C4-2B (cell line): Measurements from ENCODE around the gene TMEM14A.

Experiments
- ZFX ChIP-seq: fragments of 450-650 bp; IDR thresholded peaks from 2 replicates; pipeline ENCODE4 v1.6.1; 2017
- TF ChIP-seq, protein P1 (sequence below): fragments of 450-650 bp; conservative IDR thresholded peaks from 2 replicates; pipeline ENCODE4 v1.5.1; 2017; ENCODE audit warnings: mild to moderate bottlenecking

DNA sequence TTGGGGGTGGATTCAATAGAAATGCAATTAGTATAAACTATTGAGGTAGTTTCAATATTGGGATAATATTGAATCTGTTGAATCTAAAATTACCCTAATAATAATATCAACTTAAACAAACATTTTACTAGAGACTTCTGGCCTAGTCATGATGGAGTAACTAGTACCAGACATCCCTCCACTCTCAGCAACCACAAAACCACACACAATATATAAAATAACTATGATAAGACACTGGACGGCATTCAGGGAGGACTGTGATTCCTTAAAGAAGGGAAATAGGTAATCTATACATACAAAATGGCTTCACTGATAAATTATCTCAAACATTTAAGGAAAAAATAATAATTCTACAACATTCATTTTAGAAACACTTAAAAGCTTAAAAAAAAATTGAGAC, 38.9 kb upstream of the TMEM14A start:
- TF ChIP-seq, protein P1, sequence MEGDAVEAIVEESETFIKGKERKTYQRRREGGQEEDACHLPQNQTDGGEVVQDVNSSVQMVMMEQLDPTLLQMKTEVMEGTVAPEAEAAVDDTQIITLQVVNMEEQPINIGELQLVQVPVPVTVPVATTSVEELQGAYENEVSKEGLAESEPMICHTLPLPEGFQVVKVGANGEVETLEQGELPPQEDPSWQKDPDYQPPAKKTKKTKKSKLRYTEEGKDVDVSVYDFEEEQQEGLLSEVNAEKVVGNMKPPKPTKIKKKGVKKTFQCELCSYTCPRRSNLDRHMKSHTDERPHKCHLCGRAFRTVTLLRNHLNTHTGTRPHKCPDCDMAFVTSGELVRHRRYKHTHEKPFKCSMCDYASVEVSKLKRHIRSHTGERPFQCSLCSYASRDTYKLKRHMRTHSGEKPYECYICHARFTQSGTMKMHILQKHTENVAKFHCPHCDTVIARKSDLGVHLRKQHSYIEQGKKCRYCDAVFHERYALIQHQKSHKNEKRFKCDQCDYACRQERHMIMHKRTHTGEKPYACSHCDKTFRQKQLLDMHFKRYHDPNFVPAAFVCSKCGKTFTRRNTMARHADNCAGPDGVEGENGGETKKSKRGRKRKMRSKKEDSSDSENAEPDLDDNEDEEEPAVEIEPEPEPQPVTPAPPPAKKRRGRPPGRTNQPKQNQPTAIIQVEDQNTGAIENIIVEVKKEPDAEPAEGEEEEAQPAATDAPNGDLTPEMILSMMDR = no peak
- TF ChIP-seq ZFX = no peak
